KOPT-K1 (cell line): ENCODE data around the gene NUDT4.

Source experiments
- H3K27ac ChIP-seq: fragments of 200-600 bp; sonication (generic); 2 replicates; pipeline ENCODE4 v1.5.1; 2016; ENCODE audit warnings: antibody characterized with exemption, mild to moderate bottlenecking, low read depth, low read length; ENCODE audit not compliant: poor library complexity, severe bottlenecking
- H3K36me3 ChIP-seq: fragments of 200-600 bp; sonication (generic); 2 replicates; pipeline ENCODE4 v1.5.1; 2017; ENCODE audit warnings: antibody characterized with exemption, mild to moderate bottlenecking, low read length, moderate library complexity; ENCODE audit not compliant: insufficient read depth
- H3K9me3 ChIP-seq: fragments of 200-600 bp; sonication (generic); 2 replicates; pipeline ENCODE4 v1.5.1; 2017; ENCODE audit warnings: antibody characterized with exemption, low read length, mild to moderate bottlenecking; ENCODE audit not compliant: insufficient read depth, poor library complexity, severe bottlenecking

The NUDT4 gene

DNA sequence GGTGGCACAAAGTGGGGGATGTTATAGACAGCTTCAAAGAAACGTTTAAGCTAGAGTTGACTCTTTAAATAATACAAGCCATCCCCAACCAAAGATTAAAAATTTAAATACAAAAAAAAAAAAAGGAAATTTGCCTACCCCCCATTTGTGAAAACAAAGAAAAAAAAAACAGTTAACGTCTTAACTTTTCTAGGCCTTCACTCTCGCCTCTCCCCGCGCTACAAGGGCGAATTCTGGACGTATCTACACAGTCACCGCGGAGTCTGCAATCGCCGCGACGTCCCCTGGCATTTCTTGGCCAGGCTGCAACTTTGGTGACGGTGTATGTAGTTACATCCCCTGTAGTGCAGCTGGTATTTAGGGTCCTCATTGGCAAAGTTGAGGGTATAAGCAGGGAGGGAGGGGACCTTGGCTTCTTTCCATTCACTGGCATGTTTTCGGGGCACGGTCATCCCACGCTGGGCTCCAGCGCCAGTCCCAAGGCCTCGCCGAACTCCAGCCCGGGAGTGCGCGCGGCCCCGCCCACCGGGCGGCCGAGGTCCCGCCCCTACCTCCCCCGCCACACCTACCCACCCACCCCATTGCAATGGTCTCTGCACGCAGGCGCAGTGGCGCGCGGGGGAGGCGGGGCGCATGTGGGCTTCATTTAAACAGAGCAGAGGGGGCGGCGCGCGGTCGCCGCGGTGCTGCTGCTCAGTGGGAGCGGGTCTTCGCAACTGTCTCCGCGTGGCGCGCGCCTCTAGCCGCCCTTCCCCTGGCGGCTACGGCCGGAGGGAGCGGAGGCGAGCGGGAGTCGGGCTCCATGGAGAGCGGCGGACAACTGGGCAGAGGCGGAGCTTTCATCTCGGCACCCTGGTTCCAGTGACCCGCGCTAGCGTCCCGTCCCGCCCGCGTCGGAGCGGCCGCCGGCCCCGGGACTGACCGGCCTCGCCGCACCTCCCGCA is at the start of gene NUDT4:
TSS of gene NUDT4 (plus strand) at position 674 of the 944 bp plus-strand sequence. CDS start 398 bp downstream, outside the sequence.
- Histone ChIP-seq H3K36me3 (peaks cover 13% of the 10 kb centered on the region), H3K27ac (peak within 1 kb of the TSS; percentile 95), H3K9me3 (no peaks in the 10 kb centered on the region)

DNA sequence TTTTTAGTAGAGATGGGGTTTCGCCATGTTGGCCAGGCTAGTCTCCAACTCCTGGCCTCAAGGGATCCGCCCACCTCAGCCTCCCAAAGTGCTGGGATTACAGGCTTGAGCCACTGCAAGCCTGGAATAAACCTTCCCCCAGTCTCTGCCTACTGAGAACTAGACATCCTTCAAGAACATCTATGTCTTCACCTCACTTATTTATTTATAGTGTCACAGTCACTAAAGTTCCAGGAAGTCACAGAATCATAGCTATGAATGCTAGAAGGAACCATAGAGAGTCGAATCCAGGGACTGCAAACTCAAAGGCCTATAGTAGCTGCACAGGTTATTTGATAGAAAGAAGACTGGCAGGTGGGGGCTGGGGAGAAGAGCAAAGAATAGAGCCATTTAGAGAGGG is 44.7 kb upstream of the NUDT4 start:
- Histone ChIP-seq H3K36me3 (no peaks in the 10 kb centered on the region), H3K9me3 (no peaks in the 10 kb centered on the region), H3K27ac (no peak overlapping the region)

DNA sequence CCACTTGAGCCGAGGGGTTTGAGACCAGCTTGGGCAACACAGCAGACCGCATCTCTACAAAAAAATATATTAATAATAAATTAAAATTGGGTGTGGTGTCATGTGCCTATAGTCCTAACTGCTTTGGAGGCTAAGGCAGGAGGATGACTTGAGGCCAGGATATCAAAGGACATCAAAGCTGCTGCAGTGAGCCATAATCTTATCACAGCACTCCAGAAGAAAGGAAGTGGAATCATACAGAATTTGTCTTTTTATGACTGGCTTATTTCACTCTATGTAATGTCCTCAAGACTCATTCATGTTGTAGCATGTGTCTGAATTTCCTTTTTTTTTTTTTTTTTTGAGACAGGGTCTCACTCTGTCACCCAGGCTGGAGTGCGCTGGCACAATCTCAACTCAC is 43.9 kb upstream of the NUDT4 start:
- Histone ChIP-seq H3K9me3 (no peaks in the 10 kb centered on the region), H3K36me3 (no peaks in the 10 kb centered on the region), H3K27ac (no peak overlapping the region)

DNA sequence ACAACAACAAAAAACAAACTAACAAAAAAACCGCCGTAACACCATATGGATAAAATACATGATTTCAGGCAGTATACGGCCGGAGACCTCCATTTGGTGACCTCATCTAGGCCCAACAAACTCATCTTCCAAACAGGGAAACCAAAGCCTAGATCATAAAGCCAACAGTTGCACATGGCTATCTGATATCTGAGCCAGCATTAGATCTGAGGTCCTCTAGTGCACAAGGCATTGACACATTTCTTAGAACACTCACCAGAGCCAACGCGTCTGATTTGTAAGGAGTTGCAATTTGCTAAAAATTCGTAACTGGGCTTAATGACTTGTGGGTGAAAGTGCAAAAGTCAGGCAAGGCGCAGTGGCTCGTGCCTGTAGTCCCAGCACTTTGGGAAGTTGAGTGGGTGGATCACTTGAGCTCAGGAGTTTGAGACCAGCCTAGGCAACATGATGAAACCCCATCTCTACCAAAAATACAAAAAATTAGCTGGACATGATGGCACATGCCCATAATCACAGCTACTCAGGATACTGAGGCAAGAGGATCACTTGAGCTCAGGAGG is 42.0 kb upstream of the NUDT4 start:
- H3K27ac ChIP-seq: no peak overlapping the region
- no peaks in the 10 kb centered on the region for H3K9me3 ChIP-seq
- H3K36me3 ChIP-seq: no peaks in the 10 kb centered on the region

DNA sequence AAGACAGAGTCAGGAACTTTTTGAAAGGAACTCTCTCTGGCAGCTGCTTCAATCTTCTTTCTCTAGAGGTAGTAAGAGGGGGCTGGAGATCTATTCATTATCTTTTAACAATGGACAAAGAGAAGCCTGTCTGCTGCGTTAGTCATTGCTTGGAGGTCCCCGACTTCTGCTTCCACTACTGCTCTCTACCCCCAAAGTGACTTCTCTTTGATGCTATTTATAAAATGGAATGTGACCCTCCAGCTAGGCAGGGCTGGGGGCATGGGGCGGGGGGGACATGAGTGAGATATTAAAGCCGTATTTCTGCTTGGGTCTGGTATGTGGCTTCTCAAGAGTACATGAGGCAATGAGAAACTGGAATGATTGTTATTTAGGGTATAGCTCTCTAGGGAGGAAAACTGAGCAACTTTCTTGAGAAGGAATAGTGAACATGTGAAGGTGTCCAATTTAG is 41.4 kb upstream of the NUDT4 start:
- no peaks in the 10 kb centered on the region for H3K36me3 ChIP-seq
- H3K9me3 ChIP-seq: no peaks in the 10 kb centered on the region
- no peak overlapping the region for H3K27ac ChIP-seq

DNA sequence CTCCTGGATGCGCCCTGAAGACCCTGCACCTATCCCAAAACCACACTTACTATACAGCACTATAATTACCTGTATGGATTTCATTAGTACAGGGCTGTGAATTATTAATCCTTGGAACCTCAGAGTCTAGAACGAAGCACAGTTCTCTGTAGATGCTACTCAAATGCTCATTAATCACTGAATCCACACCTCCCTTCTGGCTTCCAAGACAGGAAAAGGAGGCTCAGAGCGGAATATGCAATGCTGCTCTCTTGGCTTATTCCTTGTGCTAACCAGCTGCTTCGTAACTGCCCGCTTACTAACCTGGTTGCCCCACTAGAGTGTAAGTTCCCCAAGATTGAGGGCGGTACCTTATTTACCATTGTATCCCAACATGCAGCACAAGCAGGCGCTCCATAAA is 39.1 kb upstream of the NUDT4 start:
- no peaks in the 10 kb centered on the region for H3K9me3 ChIP-seq
- H3K27ac ChIP-seq: no peak overlapping the region
- H3K36me3 ChIP-seq: no peaks in the 10 kb centered on the region

DNA sequence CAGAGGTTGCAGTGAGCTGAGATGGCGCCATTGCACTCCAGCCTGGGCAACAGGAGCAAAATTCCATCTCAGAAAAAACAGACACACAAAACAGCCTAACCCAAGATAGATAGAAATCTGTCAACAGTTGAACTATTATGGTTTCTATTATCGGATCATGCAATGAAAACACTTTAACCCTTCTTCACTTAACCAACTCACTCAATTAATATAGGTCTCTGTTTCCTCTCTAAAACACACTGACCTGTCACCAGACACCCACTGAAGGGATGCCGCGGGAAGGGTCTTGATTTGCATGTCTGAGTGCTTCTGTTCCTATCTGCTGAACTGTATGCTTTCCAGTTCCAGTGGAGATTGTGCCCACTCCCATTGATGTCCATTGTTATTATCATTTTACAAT is 38.0 kb upstream of the NUDT4 start:
- Histone ChIP-seq H3K9me3 (no peaks in the 10 kb centered on the region), H3K27ac (no peak overlapping the region), H3K36me3 (no peaks in the 10 kb centered on the region)

DNA sequence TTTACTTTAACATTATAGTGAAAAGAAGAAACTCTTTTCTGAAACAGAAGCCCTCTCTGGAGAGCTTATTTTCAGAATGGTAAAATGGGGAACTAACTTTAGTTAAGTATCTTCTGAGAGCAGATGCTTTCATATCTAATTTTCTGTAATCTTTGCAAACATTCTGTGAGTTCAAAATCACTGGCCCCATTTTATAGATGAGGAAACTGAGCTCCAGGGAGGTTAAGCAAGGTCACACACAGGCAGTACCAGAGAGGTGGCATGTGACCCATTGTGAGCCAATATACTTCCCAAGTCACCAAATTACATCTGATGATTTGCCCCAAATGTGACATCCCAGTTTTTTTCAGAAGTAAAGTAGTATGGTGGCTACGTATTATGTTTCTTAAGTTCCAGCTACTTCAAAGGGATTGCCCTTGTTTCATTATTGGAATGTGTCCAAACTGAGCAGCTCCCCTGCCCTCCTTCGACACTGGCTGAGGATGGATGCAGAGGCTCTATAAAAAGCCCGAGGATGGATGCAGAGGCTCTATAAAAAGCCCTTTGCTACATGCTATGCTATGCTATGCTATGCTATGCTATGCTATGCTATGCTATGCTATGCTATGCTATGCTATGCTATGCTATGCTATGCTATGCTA is 36.2 kb upstream of the NUDT4 start:
- no peaks in the 10 kb centered on the region for H3K9me3 ChIP-seq
- no peak overlapping the region for H3K27ac ChIP-seq
- H3K36me3 ChIP-seq: no peaks in the 10 kb centered on the region

DNA sequence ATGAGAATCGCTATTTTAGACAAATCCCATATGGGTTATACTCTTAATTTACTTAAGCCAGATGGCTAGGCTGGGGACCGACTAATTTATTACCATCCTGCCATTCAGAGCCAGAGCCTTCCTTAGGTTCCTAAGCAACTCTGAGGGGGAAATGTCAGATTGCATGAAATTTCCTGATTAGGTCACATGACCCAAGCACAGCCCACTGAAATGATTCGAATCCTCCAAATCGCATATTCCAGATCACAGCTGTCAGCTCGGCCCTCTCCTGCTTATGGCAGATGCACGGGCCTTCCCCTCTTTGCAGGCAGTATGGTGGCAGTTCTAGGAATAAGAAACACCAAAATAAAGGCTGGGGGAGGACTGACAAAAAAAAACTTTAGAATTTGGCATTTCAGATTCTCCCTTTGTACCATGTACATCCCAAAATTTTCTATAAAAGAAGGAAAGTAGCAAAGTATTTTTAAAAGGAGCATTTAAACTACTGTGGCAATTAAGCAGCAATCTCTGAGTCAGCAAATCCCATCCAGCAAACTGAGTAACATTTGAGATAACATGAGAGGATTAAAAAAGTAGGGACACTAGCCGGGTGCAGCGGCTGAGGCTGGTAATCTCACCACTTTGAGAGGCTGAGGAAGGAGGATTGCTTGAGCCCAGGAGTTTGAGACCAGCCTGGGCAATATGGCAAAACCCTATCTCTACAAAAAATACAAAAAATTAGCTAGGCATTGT is 30.5 kb upstream of the NUDT4 start:
- Histone ChIP-seq H3K36me3 (no peaks in the 10 kb centered on the region), H3K9me3 (no peaks in the 10 kb centered on the region), H3K27ac (no peak overlapping the region)

DNA sequence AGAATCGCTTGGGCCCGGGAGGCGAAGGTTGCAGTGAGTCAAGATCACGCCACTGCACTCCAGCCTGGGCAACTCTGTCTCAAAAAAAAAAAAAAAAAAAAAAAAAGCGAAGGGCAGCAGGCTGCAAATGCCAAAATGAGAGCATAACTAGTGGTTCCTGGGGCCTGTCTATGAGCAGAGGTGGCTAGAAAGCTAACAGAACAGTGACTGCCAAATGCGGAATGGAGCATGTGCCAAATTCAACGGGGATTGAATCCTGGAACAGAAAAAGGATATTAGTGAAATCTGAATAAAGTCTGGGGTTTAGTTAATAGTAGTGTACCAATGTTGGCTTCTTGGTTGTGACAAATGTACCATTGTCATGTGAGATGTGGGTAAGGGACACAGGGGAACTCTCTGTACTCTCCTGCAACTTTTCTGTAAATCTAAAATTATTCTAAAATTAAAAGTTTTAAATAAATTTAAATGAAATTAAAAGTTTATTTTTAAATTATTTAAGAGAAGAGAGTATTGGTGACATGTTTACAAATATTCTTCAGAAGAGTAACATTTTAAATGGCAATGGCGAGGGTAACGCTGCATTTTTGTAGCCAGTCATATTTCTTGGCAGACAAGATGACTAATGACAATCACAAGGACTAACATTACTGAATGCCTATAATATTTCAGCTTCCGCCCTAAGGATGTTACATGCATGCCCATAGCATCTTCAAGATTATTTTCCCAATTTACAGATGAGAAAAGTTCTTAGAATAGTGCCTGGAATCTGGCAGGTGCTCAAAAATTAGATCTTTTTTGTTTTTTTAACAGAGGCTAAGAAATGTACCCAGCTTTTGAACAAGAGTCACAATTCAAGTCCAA is 28.9 kb upstream of the NUDT4 start:
- Histone ChIP-seq H3K27ac (no peak overlapping the region), H3K36me3 (no peaks in the 10 kb centered on the region), H3K9me3 (no peaks in the 10 kb centered on the region)

DNA sequence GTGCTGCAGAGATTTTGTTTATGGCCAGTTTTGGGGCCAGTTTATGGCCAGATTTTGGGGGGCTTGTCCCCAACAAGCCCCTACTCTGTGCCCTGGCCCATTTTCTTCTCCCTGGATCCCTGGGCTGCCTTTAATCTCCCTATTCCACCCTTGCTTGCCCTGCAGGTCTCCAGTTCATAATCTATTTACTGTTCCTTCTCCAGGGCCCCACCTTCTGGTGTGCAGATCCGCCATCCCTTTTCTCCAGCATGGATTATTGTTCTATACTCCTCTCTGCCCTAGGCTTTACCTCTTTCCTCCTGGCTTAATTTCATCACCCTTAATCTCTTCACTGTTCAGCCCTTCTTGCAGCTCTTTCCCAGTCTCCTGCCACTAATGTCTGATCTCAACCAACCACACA is 26.0 kb upstream of the NUDT4 start:
- H3K27ac ChIP-seq: no peak overlapping the region
- H3K9me3 ChIP-seq: no peaks in the 10 kb centered on the region
- no peaks in the 10 kb centered on the region for H3K36me3 ChIP-seq

DNA sequence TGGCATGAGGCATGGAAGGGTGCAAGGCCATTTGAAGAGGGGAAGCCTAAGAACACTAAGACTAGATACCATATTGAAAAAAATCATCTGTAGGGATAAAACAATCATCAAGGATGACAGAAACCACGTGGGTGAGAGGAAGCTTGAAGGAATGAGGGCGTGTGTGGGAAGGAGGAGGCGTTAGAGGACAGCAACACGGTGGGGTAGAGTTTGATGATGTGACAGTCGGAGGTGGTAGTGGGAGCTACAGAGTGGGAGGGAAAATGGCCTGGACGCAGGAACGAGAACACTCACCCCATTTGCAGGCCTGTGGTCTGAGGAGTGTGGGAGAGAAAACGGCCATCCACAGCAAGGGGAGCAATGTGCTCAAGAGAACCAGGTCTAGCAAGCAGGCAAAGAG is 25.4 kb upstream of the NUDT4 start:
- Histone ChIP-seq H3K9me3 (no peaks in the 10 kb centered on the region), H3K27ac (no peak overlapping the region), H3K36me3 (no peaks in the 10 kb centered on the region)

DNA sequence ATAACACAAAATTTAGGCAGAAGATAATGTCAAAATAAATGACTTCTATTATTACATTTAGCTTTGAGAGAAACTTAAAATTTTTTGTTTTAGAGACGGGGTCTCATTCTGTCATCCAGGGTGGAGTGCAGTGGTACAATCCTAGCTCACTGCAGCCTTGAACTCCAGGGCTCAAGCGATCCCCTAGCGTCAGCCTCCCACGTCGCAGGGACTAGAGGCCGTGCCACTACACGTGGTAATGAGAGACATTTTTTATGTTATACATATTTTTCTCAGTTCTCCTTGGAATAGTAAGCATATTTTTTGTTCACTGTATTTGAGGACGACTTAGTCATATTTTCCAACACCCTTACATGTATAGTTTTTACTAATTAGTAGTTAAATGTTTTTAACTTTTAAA is 21.5 kb upstream of the NUDT4 start:
- H3K36me3 ChIP-seq: no peaks in the 10 kb centered on the region
- H3K9me3 ChIP-seq: no peaks in the 10 kb centered on the region
- H3K27ac ChIP-seq: no peak overlapping the region

DNA sequence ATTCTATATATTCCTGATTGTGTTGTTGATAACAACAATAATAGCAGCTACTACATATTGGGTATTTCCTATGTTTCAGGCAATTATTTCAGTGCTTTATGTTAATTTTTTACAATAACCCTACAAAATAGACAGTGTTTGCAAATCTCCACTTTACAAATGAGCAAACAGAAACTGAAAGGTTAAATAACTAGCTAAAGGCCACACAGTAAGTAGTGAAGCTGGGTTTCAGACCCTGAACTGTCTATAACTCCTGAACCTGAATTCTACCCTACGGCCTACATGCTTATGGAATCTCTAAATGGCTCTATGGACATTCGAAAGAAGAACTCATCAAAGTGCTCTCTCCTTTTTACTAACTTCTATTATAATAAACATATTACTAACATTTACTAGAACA is 19.7 kb upstream of the NUDT4 start:
- Histone ChIP-seq H3K36me3 (no peaks in the 10 kb centered on the region), H3K9me3 (no peaks in the 10 kb centered on the region), H3K27ac (no peak overlapping the region)
